Measurements from ENCODE around the gene CTDP1.

- no peak for TF ChIP-seq CTCF (IDR thresholded peaks at IDR 0.05; ENCODE audit: low read length)
- TF ChIP-seq EZH2phosphoT487 (IDR thresholded peaks at IDR 0.05; ENCODE audit: low read length), result no peak
These were observed 47.7 kb upstream of the CTDP1 start for GRCh38 chr18:79631761-79632446.

Data from MM.1S (cell line).